ENCODE data around the gene TFF1.

The TFF1 gene

DNA sequence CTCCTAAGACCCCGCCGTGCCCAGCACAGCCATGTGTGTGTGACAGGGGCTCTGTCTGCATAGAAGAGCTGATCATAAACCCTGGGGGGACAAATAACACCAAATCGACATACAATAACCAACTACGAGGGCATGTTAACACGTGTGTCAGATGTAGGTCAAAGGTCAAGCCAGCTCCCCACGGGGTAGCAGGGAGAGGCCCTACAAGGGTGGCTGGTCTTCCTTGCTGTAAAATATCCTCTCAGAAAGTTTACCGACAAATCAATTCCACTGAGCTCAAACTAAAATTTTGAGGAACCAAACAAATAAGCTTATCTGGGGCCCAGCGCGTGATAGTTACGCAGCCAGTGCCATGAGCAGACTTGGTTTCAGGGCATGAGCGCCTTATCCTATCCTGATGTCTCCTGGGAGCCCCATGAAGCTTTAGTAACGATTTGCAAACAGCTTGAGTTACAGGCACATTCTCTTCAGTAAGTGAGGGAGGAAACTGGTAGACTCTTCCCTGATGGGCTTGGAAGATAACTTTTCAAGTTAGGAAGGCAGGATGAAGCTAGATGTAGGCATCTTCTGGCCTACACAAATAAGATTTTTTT lies 32.2 kb upstream of the TFF1 start:
- TF ChIP-seq, protein P1, sequence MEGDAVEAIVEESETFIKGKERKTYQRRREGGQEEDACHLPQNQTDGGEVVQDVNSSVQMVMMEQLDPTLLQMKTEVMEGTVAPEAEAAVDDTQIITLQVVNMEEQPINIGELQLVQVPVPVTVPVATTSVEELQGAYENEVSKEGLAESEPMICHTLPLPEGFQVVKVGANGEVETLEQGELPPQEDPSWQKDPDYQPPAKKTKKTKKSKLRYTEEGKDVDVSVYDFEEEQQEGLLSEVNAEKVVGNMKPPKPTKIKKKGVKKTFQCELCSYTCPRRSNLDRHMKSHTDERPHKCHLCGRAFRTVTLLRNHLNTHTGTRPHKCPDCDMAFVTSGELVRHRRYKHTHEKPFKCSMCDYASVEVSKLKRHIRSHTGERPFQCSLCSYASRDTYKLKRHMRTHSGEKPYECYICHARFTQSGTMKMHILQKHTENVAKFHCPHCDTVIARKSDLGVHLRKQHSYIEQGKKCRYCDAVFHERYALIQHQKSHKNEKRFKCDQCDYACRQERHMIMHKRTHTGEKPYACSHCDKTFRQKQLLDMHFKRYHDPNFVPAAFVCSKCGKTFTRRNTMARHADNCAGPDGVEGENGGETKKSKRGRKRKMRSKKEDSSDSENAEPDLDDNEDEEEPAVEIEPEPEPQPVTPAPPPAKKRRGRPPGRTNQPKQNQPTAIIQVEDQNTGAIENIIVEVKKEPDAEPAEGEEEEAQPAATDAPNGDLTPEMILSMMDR (IDR thresholded peaks at IDR 0.05; ENCODE audit: low read depth, low read length): no peak
- no peak overlapping the region for H3K4me3 ChIP-seq (ENCODE audit: low read depth, low read length)

DNA sequence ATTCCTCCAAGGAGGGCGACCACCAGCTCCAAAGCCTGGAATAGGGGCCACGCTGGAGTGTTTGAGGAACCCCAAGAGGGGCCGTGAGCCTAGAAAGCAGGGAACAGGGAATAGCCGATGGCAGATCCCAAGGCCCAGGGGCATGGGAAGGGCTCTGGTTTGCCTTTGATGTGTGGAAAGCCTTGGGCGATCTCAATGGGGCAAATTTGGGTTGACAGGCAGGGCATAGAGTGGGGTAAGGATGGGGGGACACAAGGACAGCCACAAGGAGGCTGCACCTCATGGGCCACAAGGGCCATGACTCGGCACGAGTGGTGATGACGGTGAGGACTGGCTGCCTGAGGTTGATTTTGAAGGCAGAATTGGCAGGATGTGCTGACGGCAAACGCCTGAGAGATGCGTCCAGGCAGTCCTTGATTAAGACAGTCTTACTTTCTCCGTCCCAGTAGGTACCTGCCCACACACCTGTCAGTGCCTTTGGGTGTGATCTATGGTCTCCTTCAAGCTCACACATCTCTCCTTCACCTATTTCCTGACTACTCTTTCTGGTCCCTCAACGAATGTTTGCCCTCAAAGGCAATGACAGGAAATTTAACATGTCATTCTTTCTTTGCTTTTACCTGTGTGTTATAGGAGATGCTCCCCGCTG lies 31.5 kb upstream of the TFF1 start:
- TF ChIP-seq, protein P1 (IDR thresholded peaks at IDR 0.05; ENCODE audit: low read depth, low read length): no peak
- no peak overlapping the region for H3K4me3 ChIP-seq (ENCODE audit: low read depth, low read length)

DNA sequence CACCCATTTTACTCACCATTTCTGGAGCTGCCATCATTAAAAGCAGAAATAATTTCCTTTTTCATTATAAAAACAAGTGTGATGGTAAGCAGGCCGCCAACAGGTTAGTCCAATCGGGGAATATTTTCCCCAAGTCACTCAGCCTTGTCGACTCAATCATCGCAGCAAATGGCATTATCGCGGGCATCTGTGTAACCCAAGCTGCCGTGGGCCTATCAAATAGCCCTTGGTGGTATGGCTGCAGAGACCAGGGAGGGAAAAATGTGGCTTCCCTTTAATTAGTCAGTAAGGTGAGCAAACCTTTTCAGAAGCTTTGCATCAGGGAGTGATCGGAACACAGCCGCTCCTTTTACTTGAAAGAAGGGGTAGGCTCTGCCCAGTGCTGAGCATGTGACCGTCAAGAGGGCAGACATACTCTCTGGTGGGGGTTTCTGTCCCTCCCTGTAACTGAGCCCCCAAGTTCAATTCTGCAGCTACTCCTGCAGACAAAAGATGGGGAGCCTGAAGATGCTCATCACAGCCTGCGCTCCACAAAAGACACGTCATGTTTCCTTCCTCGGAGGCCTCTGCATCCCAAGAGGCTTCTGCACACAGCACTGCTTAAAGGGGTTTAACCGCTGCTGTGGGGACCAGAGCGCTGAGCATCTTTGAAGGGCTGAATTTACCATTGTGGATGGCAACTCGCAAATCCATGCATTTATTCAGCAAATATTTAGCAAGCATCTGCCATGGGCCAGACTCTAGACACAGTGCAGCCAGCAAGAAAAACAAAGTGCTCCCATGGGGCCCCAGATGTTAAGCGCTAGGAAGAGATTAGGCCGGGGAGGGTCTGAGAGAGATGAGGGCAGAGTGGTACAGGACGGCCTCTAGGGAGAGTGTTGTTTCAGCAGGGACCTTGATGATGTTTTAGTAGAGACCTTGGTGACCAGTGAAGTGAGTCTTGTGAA lies 30.7 kb upstream of the TFF1 start:
- TF ChIP-seq, protein P1 (IDR thresholded peaks at IDR 0.05; ENCODE audit: low read depth, low read length): no peak
- no peak overlapping the region for H3K4me3 ChIP-seq (ENCODE audit: low read depth, low read length)

DNA sequence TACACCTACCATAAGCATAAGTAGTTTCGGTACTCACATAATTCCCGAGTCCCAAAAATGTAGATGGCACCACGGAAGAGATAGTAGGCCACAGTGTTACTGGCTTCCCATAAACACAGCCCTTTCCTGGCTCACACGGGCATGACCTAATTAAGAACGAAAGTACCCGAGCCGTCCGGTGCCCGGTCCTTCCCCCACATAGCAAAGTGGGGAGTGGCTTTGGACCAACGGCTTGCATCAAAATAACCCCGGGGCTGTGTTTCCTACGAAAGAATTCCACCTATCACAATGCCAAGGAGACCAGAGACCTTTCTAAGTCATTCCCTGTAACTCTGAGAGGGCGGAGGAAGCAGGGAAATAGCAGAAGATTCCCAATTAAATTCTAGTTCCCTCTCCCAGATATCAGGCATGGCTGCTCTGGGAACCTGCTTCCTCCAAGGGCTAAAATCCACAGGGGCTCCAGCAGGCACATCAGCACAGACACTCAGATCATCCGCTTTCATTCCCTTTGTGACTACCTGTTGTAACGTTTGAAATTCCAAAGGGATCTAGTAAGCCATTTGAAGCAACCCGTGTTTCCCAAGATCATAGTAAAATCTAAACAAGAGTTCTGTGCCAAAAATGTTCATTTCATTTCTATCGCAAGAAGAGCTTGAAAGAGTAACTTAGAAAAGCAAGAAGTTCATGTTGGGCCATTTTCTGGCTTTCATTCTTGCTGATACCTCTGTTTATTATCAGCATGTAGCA lies 29.7 kb upstream of the TFF1 start, which contains the start of gene TMPRSS3:
Gene TMPRSS3 (minus strand): TSS at position 148 of the 747 bp plus-strand sequence. CDS start 635 bp downstream, outside the sequence.
- TF ChIP-seq, protein P1 (IDR thresholded peaks at IDR 0.05; ENCODE audit: low read depth, low read length): no peak
- no peak within 1 kb of the TSS for H3K4me3 ChIP-seq (ENCODE audit: low read depth, low read length)

DNA sequence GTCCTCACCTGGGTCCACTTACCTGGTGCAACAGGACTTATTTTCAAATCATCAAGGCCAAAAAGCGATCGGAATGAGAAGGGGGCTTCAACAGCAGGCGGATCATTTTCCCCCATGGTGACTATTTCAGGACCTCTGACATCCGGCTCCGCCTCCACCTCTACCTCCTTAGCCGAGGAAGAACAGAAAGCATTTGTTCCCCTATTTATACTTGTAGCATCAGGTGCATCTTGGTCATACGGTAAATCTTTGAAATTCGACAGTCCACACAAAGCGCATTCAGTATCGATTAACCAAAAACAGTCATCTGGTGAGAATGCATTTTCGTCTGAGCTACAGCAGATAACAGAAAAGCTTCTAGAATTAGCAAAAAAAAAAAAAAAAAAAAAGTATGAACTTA lies 29.0 kb upstream of the TFF1 start:
- no peak overlapping the region for H3K4me3 ChIP-seq (ENCODE audit: low read depth, low read length)
- TF ChIP-seq, protein P1 (IDR thresholded peaks at IDR 0.05; ENCODE audit: low read depth, low read length): no peak

DNA sequence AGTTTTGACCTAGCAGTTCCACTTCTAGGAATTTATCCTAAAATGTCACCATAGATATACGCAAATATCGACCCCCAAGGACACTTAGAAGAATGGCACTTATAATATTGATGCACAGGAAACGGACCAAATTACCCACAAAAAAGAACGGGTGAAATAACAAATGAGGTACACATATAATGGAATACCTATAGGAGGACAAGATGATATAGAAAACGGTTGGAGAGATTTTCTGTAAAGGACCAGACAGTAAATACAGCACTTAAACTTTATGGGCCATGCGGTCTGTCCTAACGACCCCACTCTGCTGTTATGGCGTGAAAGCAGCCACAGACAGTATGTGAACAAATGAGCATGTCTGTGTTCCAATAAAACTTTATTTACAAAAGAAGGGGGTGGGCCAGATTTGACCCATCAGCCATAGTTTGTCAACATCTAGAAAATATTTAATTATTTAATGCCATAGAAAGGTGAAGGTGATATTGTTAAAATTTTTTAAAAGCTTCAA lies 27.2 kb upstream of the TFF1 start:
- no peak overlapping the region for H3K4me3 ChIP-seq (ENCODE audit: low read depth, low read length)
- TF ChIP-seq, protein P1 (IDR thresholded peaks at IDR 0.05; ENCODE audit: low read depth, low read length): no peak
